H1 (cell line): ENCODE data around the gene ZBTB1. TPM values are rescaled to one million over a fixed set of nuclear protein-coding genes. Genes with fewer than 3 reads are reported as not detected.

Source experiments
- CHD2 ChIP-seq: IDR thresholded peaks from 2 replicates; pipeline ENCODE4 v1.6.1; 2012; ENCODE audit warnings: low read length, improper control_type of control experiment
- CHD7 ChIP-seq: fragments of 300-600 bp; sonication (generic); IDR thresholded peaks from 2 replicates; pipeline ENCODE4 v1.7.1; 2012; ENCODE audit warnings: low read length, moderate library complexity, mild to moderate bottlenecking, inconsistent platforms; ENCODE audit not compliant: insufficient replicate concordance
- CTCF ChIP-seq, 3 experiments: IDR thresholded peaks; 1 replicate in 2 of 3; 2 replicates in 1 of 3; pipeline versions ENCODE4 v1.5.1 to v1.6.1; 2011; ENCODE audit warnings: low read length in 3 of 3, mild to moderate bottlenecking in 3 of 3, inconsistent platforms in 2 of 3, low read depth in 1 of 3, moderate library complexity in 1 of 3; ENCODE audit not compliant: insufficient read depth in 1 of 3; ENCODE audit errors: control extremely low read depth in 1 of 3
- EGR1 ChIP-seq: IDR thresholded peaks from 2 replicates; pipeline ENCODE4 v1.6.1; 2011; ENCODE audit warnings: low read depth, low read length, borderline replicate concordance
- PHF8 ChIP-seq: fragments of 200-600 bp; sonication (generic); conservative IDR thresholded peaks from 2 replicates; pipeline ENCODE4 v1.7.1; 2012; ENCODE audit warnings: low read depth, mild to moderate bottlenecking, inconsistent platforms, low read length, moderate library complexity
- POU5F1 ChIP-seq: IDR thresholded peaks from 2 replicates; pipeline ENCODE4 v1.6.1; 2011; ENCODE audit warnings: low read depth, mild to moderate bottlenecking, low read length, moderate library complexity
- RAD21 ChIP-seq, 2 experiments: IDR thresholded peaks in 1 of 2; conservative IDR thresholded peaks in 1 of 2; 2 replicates each; pipeline ENCODE4 v1.6.1; 2011; ENCODE audit warnings: low read depth in 2 of 2, low read length in 2 of 2, improper control_type of control experiment in 1 of 2, inconsistent platforms in 1 of 2, mild to moderate bottlenecking in 1 of 2, moderate library complexity in 1 of 2
- polyA plus RNA-seq, 7 experiments: library from polyadenylated mRNA; depleted of rRNA in 3 of 7; stranded (reverse) in 5 of 7; unstranded in 2 of 7; fragments of >200 nt in 5 of 7; fragments of 200-250 nt in 2 of 7; gene quantifications; 1 replicate in 5 of 7; 2 replicates in 1 of 7; 4 replicates in 1 of 7; pipeline versions ENCODE4 v1.2.1 to v1.2.3, GENCODE V29; 2011 to 2013; ENCODE audit warnings: missing spikeins in 2 of 7, mixed read lengths in 2 of 7
- total RNA-seq: library from RNA; stranded (reverse); fragmentation: NEBNext Ultra II Directional; extraction: Animal tissue kit (Norgen Biotek cat#: 25700); gene quantifications from 2 replicates; pipeline ENCODE4 v1.2.1, GENCODE V29; 2021

Gene ZBTB1
- total and polyA plus RNA-seq, 2 of the 8 experiments (the other 6 are each of a cell fraction or from before 2014, with no cell fraction given), result 13.6 to 27.5 TPM

GRCh38 chr14:64465191-64465822 is 39.3 kb upstream of the ZBTB1 start, which contains the start of gene AKAP5 (continued):
- TF ChIP-seq CHD7 (no peak), POU5F1 (no peak), PHF8 (peak; percentile 42; the same call in 1 of the 2 replicates), EGR1 (0 out of 2 replicates have a peak, but pooled peaks have one; percentile 39), RAD21 (IDR thresholded peaks at IDR 0.05 in 1 of 2, conservative IDR thresholded peaks at IDR 0.05 in 1 of 2; ENCODE audit: low read depth in 2 of 2, low read length in 2 of 2) (0 out of 4 replicates have a peak, but pooled peaks of 1 of the 2 experiments have one; percentile 8), CHD2 (0 out of 2 replicates have a peak, but pooled peaks have one; percentile 12), CTCF (IDR thresholded peaks at IDR 0.05; ENCODE audit: control extremely low read depth in 1 of 3, insufficient read depth in 1 of 3, low read depth in 1 of 3, low read length in 3 of 3) (0 out of 4 replicates have a peak, but pooled peaks of 1 of the 3 experiments have one; percentile 15)
